Measurements from ENCODE around the gene CATSPERD.
"Not testable (repeated sequence)": the region's sequence is repeated elsewhere in the genome, so short reads cannot be mapped to it uniquely, and the experiment has no call there.

CATSPERD gene

DNA sequence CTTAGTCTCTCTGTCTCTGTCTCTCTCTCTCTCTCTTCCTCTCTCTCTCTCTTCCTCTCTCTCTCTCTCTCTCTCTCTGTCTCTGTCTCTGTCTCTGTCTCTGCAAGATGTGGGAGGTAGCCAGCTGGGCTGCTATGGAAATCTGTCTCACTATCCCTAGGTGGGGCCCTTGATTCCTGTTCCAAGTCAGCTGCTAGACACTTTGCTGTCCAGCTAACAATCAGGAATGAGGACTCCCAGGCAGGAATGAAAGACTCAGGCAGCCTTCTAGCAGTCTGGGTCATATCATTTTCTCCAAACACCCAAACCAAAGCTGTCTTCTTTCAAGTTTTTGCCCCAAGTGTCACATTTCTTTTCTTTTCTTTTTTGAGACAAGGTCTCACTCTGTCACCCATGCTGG, 23.2 kb downstream of the CATSPERD start:
- no peak for DNase-seq

DNA sequence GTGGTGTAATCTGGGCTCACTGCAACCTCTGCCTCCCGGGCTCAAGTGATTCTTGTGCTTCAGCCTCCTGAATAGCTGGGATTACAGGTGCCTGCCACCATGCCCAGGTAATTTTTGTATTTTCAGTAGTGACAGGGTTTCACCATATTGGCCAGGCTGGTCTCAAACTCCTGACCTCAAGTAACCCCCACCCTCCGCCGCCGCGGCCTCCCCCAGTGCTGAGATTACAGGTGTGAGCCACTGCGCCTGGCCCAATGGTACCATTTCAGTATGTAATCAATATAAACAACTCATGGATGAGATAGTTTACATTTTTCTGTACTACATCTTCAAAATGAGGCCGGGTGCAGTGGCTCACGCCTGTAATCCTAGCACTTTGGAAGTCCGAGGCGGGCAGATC, 24.6 kb downstream of the CATSPERD start:
- DNase-seq: not testable (repeated sequence)

- DNase-seq: not testable (repeated sequence)
These were observed 28.5 kb downstream of the CATSPERD start for GRCh38 chr19:5748920-5749319.

GRCh38 chr19:5749505-5749904, 29.1 kb downstream of the CATSPERD start:
- no peak for DNase-seq

- DNase-seq: no peak
These were observed 31.3 kb downstream of the CATSPERD start for GRCh38 chr19:5751709-5752108.

- no peak for DNase-seq
These were observed 33.3 kb downstream of the CATSPERD start for GRCh38 chr19:5753743-5754142.

GRCh38 chr19:5762608-5763217, 42.3 kb downstream of the CATSPERD start:
- DNase-seq: no peak

- no peak for DNase-seq
These were observed 44.8 kb downstream of the CATSPERD start for GRCh38 chr19:5765220-5765619.

GRCh38 chr19:5767949-5768348, 47.5 kb downstream of the CATSPERD start:
- DNase-seq: no peak

GRCh38 chr19:5772416-5772815, 52.0 kb downstream of the CATSPERD start:
- no peak for DNase-seq

GRCh38 chr19:5773276-5773675, 52.8 kb downstream of the CATSPERD start:
- DNase-seq: no peak

- no peak for DNase-seq
These were observed 54.5 kb downstream of the CATSPERD start for GRCh38 chr19:5774921-5775320.

- DNase-seq: no peak
These were observed 55.4 kb downstream of the CATSPERD start for GRCh38 chr19:5775668-5776309.

DNA sequence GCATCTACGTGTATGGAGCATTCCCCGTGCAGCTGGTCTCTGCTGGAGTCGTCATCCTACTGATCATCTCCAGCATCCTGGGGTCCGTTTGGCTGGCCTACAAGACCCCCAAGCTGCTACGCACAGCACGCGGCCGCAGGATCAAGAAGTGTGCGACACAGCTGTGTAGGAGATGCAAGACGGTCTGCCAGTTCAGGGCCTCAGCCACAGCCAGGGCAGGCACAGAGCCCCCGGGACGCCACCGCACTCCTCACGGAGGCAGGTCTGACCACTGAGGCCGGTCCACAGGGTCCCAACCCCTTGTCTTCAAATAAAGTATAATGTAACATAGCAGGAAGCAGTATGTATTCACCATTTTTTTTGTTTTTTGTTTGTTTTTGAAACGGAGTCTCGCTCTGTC, 58.0 kb downstream of the CATSPERD start:
- no peak for DNase-seq

GRCh38 chr19:5780916-5781315, 60.5 kb downstream of the CATSPERD start:
- not testable (repeated sequence) for DNase-seq

DNA sequence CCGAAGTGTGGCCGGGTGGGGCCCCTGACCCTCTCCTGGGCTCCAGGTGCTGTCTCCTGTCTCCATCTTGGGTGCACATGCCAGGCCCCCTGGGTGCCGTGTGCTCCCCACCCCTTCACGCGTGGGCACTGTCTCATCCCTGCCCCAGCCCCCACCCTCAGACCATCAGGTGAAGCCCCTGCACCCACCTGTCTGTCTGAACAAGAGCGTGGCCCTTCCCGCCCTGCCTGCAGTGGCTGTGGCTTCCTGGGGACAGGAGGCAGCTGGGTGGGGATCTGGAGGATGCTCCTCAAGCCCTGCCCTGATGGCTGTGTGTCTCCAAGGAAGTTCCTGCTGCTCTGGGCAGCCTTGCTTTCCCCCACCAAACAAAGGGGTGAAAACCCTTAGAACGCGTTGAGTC, 61.9 kb downstream of the CATSPERD start:
- DNase-seq: no peak

DNA sequence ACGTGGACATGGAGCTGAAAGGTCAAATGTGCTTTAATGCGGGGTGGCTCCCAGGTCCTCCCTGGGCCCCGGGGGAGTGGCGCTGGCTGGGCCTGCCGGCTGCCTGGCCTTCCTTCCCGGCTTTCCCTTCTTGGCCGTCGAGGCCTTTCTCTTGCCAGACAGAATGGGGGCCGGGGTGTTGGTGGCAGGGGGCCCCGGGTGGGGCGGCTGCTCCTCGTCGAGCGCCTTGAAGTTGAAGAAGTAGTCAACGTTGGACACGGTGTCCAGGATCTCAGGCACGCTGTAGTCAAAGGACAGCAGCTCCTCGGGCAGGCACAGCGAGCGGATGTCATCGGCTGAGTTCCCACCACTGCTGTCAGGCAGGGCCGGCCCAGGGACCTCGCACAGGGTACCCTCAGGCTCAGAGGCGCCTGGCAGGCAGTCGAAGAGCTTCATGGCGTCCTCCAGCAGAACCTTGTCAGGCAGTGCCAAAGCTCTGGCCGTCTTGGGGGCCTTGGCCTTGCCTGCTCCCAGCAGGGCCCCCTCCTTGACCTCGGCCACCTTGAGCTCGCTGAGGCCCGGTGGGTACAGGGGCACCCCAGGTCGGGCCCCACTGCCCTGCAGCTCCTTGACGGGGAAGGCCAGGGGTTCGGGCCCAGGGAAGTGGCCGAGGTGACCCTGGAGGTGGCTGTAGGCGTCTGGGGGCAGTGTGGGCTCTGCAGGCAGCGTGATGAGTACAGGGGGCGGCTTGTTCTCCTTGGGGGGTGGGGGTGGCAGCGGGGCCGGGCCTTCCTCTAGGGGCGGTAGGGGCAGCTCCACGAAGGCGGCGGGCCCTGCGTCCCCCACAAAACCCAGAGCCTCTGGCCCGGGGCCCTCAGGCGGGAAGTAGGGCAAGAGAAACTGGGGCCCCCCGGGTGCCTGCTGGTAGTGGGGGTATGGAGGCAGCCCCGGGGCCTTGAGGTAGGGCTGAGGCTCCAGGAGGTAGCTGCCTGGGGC, 62.8 kb downstream of the CATSPERD start:
- no peak for DNase-seq

GRCh38 chr19:5784581-5785147, 64.2 kb downstream of the CATSPERD start, which contains the start of gene PRR22:
TSS of gene PRR22 (minus strand) at chr19:5784746. CDS start at chr19:5784660, 86 bp downstream.
- DNase-seq: no peak

GRCh38 chr19:5785423-5785822, 65.0 kb downstream of the CATSPERD start:
- no peak for DNase-seq

DNA sequence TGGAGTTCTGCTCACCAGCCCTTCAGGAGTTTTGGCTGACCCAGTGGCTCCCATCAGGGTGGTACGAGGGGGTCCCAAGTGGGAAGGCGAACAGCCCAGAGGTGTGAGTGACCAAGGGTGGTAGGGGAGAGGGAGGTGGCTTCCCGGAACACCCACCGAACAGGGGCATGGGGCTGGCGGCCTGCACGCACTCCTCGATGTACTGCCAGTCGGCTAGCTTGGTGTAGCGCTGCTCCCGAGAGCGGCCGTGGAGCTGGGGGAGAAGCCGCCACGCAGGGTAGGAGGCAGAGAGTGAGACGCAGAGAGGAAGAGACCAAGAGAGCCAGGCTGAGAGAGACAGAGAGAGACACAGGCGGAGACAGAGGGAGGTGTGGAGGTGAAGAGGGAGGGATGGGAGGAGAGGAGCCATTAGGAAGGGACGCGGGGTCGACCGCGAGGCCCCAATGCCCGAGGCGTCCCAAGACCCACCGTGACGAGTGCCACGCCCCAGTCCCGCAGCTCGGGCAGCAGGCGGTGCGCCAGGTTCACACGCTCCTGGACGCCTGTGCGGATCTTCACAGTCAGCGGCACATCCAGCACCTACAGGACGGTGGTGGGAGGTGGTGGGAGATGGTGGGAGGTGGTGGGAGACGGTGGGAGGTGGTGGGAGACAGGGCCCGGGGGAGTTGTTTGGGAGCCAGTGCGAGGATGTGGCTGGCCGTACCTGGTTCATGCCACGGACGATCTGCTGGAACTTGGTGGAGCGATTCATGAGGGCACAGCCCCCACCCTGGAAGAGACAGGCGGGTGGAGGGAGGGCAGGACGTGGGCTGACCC, 66.4 kb downstream of the CATSPERD start:
- no peak for DNase-seq

GRCh38 chr19:5787409-5788182, 67.2 kb downstream of the CATSPERD start:
- no peak for DNase-seq

- DNase-seq: no peak
These were observed 68.0 kb downstream of the CATSPERD start for GRCh38 chr19:5788422-5788821.

All from NK-92 treated with Interleukin-12 subunit alpha and Interleukin-12 subunit beta, amount 100 ng/mL, for 24 hours (cell line).